HEK293 (cell line): ENCODE results near the gene ACTR3.

Experiments used
- CTCF ChIA-PET: fragments of 350-600 bp; formaldehyde crosslinking; extraction: SDS; loops from one replicate; lab custom pipeline; 2021; ENCODE audit warnings: antibody characterized with exemption; lab: Yijun Ruan, JAX
- POLR2A ChIA-PET: fragments of 300-600 bp; formaldehyde crosslinking; extraction: SDS; loops from one replicate; lab custom pipeline; 2020; ENCODE audit warnings: antibody characterized with exemption, inconsistent platforms; lab: Yijun Ruan, JAX
- H3K27ac ChIP-seq: fragments of 200-500 bp; sonication (Bioruptor generic); 2 replicates; pipeline ENCODE4 v1.5.1; 2014; ENCODE audit warnings: low read depth, low read length, control low read depth, inconsistent platforms; ENCODE audit errors: extremely low read depth
- H3K36me3 ChIP-seq, 2 experiments: fragments of 200-500 bp in 1 of 2; sonication (Bioruptor generic) in 1 of 2; 1 replicate in 1 of 2; 2 replicates in 1 of 2; pipeline ENCODE4 v1.5.1; 2014 to 2017; ENCODE audit warnings: inconsistent platforms in 2 of 2, low read length in 2 of 2; ENCODE audit not compliant: control insufficient read depth in 2 of 2, insufficient read depth in 1 of 2
- H3K4me1 ChIP-seq: fragments of 200-500 bp; sonication (Bioruptor generic); 2 replicates; pipeline ENCODE4 v1.5.1; 2014; ENCODE audit warnings: mild to moderate bottlenecking, low read length, inconsistent platforms; ENCODE audit not compliant: control insufficient read depth, insufficient read depth
- H3K4me3 ChIP-seq: 2 replicates; pipeline ENCODE4 v1.5.1; 2011; ENCODE audit warnings: low read depth, mild to moderate bottlenecking, control low read depth, low read length, moderate library complexity
- H3K9me3 ChIP-seq: fragments of 200-500 bp; sonication (Bioruptor generic); 2 replicates; pipeline ENCODE4 v1.5.1; 2014; ENCODE audit warnings: low read depth, low read length, inconsistent platforms; ENCODE audit not compliant: control insufficient read depth, insufficient read depth
- IKZF3 ChIP-seq: fragments of 450-650 bp; IDR thresholded peaks from 2 replicates; pipeline ENCODE4 v1.5.0; 2018; ENCODE audit warnings: missing biosample characterization, mild to moderate bottlenecking, missing genetic modification characterization, moderate library complexity
- MZF1 ChIP-seq: fragments of 450-650 bp; formaldehyde crosslinking; IDR thresholded peaks from 2 replicates; pipeline ENCODE4 v1.5.1; 2017; ENCODE audit warnings: missing biosample characterization, missing genetic modification characterization, borderline replicate concordance
- OVOL3 ChIP-seq: fragments of 450-650 bp; formaldehyde crosslinking; IDR thresholded peaks from 2 replicates; pipeline ENCODE4 v1.5.1; 2016; ENCODE audit warnings: missing biosample characterization, missing genetic modification characterization
- PRDM1 ChIP-seq: fragments of 450-650 bp; formaldehyde crosslinking; IDR thresholded peaks from 2 replicates; pipeline ENCODE4; 2016; ENCODE audit warnings: missing biosample characterization, missing genetic modification characterization
- REPIN1 ChIP-seq: fragments of 450-650 bp; formaldehyde crosslinking; IDR thresholded peaks from 2 replicates; pipeline ENCODE4 v1.5.1; 2017; ENCODE audit warnings: missing biosample characterization, missing genetic modification characterization, low read depth
- SALL2 ChIP-seq: fragments of 450-650 bp; formaldehyde crosslinking; IDR thresholded peaks from 2 replicates; pipeline ENCODE4 v1.5.0; 2017; ENCODE audit warnings: missing biosample characterization, mild to moderate bottlenecking, missing genetic modification characterization, borderline replicate concordance
- SETDB1 ChIP-seq: IDR thresholded peaks from one replicate; pipeline ENCODE4 v1.6.1; 2017; ENCODE audit warnings: mild to moderate bottlenecking, low read length, moderate library complexity, mixed read lengths; ENCODE audit not compliant: insufficient read length
- SP3 ChIP-seq: fragments of 450-650 bp; formaldehyde crosslinking; IDR thresholded peaks from 2 replicates; pipeline ENCODE4 v1.5.1; 2016; ENCODE audit warnings: missing biosample characterization, missing genetic modification characterization
- TRIM28 ChIP-seq: IDR thresholded peaks from 2 replicates; pipeline ENCODE4 v1.6.1; 2011; ENCODE audit warnings: low read length, control low read depth, borderline replicate concordance
- ZEB2 ChIP-seq: fragments of 450-650 bp; formaldehyde crosslinking; IDR thresholded peaks from 2 replicates; pipeline ENCODE4 v1.5.1; 2016; ENCODE audit warnings: missing biosample characterization, missing genetic modification characterization
- ZNF114 ChIP-seq: fragments of 450-650 bp; formaldehyde crosslinking; IDR thresholded peaks from 2 replicates; pipeline ENCODE4 v1.5.0; 2017; ENCODE audit warnings: missing biosample characterization, missing genetic modification characterization
- ZNF23 ChIP-seq: fragments of 450-650 bp; formaldehyde crosslinking; IDR thresholded peaks from 2 replicates; pipeline ENCODE4 v1.5.1; 2016; ENCODE audit warnings: missing biosample characterization, missing genetic modification characterization, borderline replicate concordance
- ZNF324 ChIP-seq: fragments of 450-650 bp; formaldehyde crosslinking; IDR thresholded peaks from 2 replicates; pipeline ENCODE4 v1.5.1; 2016; ENCODE audit warnings: missing biosample characterization, missing genetic modification characterization
- ZNF404 ChIP-seq: fragments of 450-650 bp; formaldehyde crosslinking; IDR thresholded peaks from 2 replicates; pipeline ENCODE4 v1.5.1; 2017; ENCODE audit warnings: missing biosample characterization, missing genetic modification characterization
- ZNF571 ChIP-seq: fragments of 450-650 bp; formaldehyde crosslinking; IDR thresholded peaks from 2 replicates; pipeline ENCODE4 v1.5.0; 2017; ENCODE audit warnings: missing biosample characterization, missing genetic modification characterization
- ZNF621 ChIP-seq: fragments of 450-650 bp; formaldehyde crosslinking; IDR thresholded peaks from 2 replicates; pipeline ENCODE4 v1.5.1; 2017; ENCODE audit warnings: missing biosample characterization, missing genetic modification characterization
- ZNF624 ChIP-seq: fragments of 450-650 bp; formaldehyde crosslinking; IDR thresholded peaks from 2 replicates; pipeline ENCODE4 v1.5.1; 2017; ENCODE audit warnings: missing biosample characterization, missing genetic modification characterization
- ZNF660 ChIP-seq: fragments of 450-650 bp; IDR thresholded peaks from 2 replicates; pipeline ENCODE4 v1.5.1; 2018; ENCODE audit warnings: missing biosample characterization, mild to moderate bottlenecking, missing genetic modification characterization
- ZNF776 ChIP-seq: fragments of 450-650 bp; formaldehyde crosslinking; IDR thresholded peaks from 2 replicates; pipeline ENCODE4 v1.5.0; 2017; ENCODE audit warnings: missing biosample characterization, missing genetic modification characterization, borderline replicate concordance
- ZNF792 ChIP-seq: fragments of 450-650 bp; formaldehyde crosslinking; IDR thresholded peaks from 2 replicates; pipeline ENCODE4 v1.5.1; 2016; ENCODE audit warnings: missing biosample characterization, missing genetic modification characterization
- ZNF843 ChIP-seq: fragments of 450-650 bp; formaldehyde crosslinking; IDR thresholded peaks from 2 replicates; pipeline ENCODE4 v1.5.1; 2016; ENCODE audit warnings: missing biosample characterization, missing genetic modification characterization
- ZXDB ChIP-seq: fragments of 450-650 bp; formaldehyde crosslinking; IDR thresholded peaks from 2 replicates; pipeline ENCODE4 v1.5.1; 2016; ENCODE audit warnings: missing biosample characterization, missing genetic modification characterization
- TF ChIP-seq, protein P1 (sequence below): fragments of 450-650 bp; formaldehyde crosslinking; IDR thresholded peaks from 2 replicates; pipeline ENCODE4 v1.5.1; 2017; ENCODE audit warnings: missing biosample characterization, mild to moderate bottlenecking, missing genetic modification characterization, moderate library complexity
- TF ChIP-seq, protein P2 (sequence below): fragments of 450-650 bp; formaldehyde crosslinking; IDR thresholded peaks from 2 replicates; pipeline ENCODE4; 2016; ENCODE audit warnings: missing biosample characterization, missing genetic modification characterization
- TF ChIP-seq, protein P3 (sequence below): fragments of 450-650 bp; IDR thresholded peaks from 2 replicates; pipeline ENCODE4 v1.5.1; 2018; ENCODE audit warnings: missing biosample characterization, missing genetic modification characterization
- TF ChIP-seq, protein P4 (sequence below): fragments of 450-650 bp; formaldehyde crosslinking; IDR thresholded peaks from 2 replicates; pipeline ENCODE4 v1.5.1; 2016; ENCODE audit warnings: missing biosample characterization, missing genetic modification characterization, low read depth

ACTR3 gene

DNA sequence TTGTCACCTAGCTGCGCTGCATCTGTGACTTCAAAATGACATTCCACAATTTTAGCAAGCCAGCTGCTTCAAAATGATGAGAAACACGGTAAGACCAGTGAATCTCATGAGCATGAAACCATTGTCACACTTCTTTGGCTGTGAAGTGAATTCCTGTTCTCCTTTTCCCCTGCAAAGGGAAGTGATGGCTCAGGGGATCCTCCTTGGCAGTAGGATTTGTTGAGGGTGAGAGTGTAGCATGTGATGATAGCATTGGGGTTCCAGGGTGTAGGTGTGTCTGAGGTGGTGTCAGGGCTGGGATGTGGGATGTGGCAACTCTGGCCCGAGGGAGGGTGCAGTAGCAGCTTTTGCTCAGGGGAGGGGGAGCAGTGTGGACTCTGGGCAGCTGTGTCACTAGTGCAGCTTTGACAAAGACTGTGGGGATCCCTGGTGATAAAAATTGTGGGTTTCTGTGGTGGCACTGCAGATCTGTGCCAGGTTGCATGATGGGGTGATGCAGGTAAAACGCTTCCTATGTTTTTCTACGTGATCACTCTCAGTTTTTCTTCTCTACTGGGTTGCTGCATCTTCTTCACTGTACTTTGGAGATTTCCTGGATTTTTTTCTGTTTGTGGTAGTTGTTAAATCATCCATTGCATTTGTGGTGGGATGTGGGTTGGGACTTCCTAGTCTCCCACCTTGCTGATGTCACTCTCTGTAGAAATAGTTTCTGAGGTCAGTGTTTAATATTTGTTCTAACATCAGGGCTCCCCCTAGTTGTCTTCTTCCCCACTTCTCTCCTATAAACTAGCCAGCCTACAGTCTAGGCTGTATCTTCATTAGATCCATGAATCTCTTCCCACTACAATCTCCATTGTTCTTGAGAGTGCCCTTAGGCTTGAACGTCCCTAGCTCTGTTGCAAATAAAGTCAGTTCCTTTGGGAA is 107.0 kb downstream of the ACTR3 start (continued):
- TF ChIP-seq, protein P1, sequence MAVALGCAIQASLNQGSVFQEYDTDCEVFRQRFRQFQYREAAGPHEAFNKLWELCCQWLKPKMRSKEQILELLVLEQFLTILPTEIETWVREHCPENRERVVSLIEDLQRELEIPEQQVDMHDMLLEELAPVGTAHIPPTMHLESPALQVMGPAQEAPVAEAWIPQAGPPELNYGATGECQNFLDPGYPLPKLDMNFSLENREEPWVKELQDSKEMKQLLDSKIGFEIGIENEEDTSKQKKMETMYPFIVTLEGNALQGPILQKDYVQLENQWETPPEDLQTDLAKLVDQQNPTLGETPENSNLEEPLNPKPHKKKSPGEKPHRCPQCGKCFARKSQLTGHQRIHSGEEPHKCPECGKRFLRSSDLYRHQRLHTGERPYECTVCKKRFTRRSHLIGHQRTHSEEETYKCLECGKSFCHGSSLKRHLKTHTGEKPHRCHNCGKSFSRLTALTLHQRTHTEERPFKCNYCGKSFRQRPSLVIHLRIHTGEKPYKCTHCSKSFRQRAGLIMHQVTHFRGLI, result no peak
- TF ChIP-seq ZNF621 (tag by site-specific recombination), result no peak
- no peak for TF ChIP-seq PRDM1 (tag by site-specific recombination)
- TF ChIP-seq IKZF3 (tag by site-specific recombination), result no peak
- TF ChIP-seq OVOL3 (tag by site-specific recombination), result no peak
- no peak for TF ChIP-seq ZNF571
- no peak for TF ChIP-seq SETDB1
- no peak for TF ChIP-seq SALL2 (tag by site-specific recombination)
- no peak for TF ChIP-seq ZNF624 (tag by site-specific recombination)

DNA sequence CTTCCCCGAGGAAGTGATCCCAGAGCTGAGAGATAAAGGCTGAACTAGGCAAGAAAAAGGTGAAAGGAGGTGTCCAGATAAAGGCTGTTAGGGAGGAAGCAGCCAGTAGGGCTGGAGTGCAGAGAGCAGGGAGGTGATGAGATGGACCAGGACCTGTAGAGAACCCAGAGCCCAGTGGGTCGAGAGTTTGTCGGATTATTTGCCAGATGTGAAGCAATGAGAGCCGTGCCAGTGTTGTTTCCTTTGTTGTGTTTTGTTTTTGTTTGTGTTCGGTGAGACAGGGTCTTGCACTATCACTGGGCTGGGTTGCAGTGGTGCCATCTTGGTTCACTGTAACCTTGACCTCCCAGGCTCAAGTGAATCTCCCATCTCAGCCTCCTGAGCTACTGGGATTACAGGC is 111.3 kb downstream of the ACTR3 start:
- CTCF ChIA-PET, result interaction anchor here (0.5 kb wide), 1 partner anchor 180 kb away, joined by 3 read pairs; no protein-coding TSS in a partner anchor
- Histone ChIP-seq H3K4me3 (no peak overlapping the region), H3K4me1 (no peaks in the 10 kb centered on the region), H3K9me3 (no peaks in the 10 kb centered on the region)
- TF ChIP-seq SP3 (tag by site-specific recombination) (no peak), IKZF3 (tag by site-specific recombination) (no peak), ZEB2 (tag by site-specific recombination) (no peak), ZNF776 (tag by site-specific recombination) (no peak), ZXDB (tag by site-specific recombination) (no peak)
- TF ChIP-seq, protein P2, sequence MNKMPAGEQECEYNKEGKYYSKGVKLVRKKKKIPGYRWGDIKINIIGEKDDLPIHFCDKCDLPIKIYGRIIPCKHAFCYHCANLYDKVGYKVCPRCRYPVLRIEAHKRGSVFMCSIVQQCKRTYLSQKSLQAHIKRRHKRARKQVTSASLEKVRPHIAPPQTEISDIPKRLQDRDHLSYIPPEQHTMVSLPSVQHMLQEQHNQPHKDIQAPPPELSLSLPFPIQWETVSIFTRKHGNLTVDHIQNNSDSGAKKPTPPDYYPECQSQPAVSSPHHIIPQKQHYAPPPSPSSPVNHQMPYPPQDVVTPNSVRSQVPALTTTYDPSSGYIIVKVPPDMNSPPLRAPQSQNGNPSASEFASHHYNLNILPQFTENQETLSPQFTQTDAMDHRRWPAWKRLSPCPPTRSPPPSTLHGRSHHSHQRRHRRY (tag by site-specific recombination), result no peak
- TF ChIP-seq, all 188 proteins: peak for 0
- H3K27ac ChIP-seq, result no peak overlapping the region
- POLR2A ChIA-PET, result no interaction called here
- H3K36me3 ChIP-seq, result no peaks in the 10 kb centered on the region

DNA sequence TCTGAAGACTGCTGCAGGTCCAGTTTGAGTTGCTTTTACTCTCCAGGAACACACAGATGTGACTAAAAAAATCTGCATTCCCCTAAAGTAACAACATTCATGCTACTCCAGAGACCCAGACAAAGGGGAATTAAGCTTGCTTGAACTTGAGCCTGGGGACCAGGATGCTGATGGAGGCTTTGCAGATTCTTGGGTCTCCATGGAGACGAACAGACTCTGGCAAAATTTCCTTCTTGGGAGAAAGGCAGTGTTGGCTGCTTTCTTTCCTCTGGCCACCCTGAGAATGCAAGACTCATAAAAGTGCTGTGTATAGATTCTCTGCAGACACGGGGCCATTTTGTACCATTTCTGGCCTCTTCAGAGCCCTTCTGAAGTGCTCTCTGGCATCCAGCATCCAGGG is 112.0 kb downstream of the ACTR3 start:
- Histone ChIP-seq H3K9me3 (no peaks in the 10 kb centered on the region), H3K4me3 (no peak overlapping the region), H3K36me3 (no peaks in the 10 kb centered on the region), H3K4me1 (no peaks in the 10 kb centered on the region), H3K27ac (no peak overlapping the region)
- ChIA-PET POLR2A (interaction anchor here (0.6 kb wide), 1 partner anchor 1085 kb away, joined by 4 read pairs; no protein-coding TSS in a partner anchor), CTCF (no interaction called here)
- no peak for TF ChIP-seq MZF1 (tag by site-specific recombination)
- TF ChIP-seq ZNF404, result no peak
- TF ChIP-seq ZNF324 (tag by site-specific recombination), result no peak
- TF ChIP-seq TRIM28, result no peak
- TF ChIP-seq REPIN1, result no peak
- TF ChIP-seq ZNF792 (tag by site-specific recombination), result no peak
- TF ChIP-seq, protein P3, sequence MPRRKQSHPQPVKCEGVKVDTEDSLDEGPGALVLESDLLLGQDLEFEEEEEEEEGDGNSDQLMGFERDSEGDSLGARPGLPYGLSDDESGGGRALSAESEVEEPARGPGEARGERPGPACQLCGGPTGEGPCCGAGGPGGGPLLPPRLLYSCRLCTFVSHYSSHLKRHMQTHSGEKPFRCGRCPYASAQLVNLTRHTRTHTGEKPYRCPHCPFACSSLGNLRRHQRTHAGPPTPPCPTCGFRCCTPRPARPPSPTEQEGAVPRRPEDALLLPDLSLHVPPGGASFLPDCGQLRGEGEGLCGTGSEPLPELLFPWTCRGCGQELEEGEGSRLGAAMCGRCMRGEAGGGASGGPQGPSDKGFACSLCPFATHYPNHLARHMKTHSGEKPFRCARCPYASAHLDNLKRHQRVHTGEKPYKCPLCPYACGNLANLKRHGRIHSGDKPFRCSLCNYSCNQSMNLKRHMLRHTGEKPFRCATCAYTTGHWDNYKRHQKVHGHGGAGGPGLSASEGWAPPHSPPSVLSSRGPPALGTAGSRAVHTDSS (tag by site-specific recombination), result no peak
- TF ChIP-seq ZNF23, result no peak
- no peak for TF ChIP-seq ZNF660 (tag by site-specific recombination)
- TF ChIP-seq ZNF114 (tag by site-specific recombination), result no peak
- TF ChIP-seq, protein P4, sequence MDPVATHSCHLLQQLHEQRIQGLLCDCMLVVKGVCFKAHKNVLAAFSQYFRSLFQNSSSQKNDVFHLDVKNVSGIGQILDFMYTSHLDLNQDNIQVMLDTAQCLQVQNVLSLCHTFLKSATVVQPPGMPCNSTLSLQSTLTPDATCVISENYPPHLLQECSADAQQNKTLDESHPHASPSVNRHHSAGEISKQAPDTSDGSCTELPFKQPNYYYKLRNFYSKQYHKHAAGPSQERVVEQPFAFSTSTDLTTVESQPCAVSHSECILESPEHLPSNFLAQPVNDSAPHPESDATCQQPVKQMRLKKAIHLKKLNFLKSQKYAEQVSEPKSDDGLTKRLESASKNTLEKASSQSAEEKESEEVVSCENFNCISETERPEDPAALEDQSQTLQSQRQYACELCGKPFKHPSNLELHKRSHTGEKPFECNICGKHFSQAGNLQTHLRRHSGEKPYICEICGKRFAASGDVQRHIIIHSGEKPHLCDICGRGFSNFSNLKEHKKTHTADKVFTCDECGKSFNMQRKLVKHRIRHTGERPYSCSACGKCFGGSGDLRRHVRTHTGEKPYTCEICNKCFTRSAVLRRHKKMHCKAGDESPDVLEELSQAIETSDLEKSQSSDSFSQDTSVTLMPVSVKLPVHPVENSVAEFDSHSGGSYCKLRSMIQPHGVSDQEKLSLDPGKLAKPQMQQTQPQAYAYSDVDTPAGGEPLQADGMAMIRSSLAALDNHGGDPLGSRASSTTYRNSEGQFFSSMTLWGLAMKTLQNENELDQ (tag by site-specific recombination), result no peak
- TF ChIP-seq ZNF843 (tag by site-specific recombination), result no peak
- TF ChIP-seq, protein P1, result no peak
